ENCODE results near the gene NCS1. TPM values are rescaled to one million over a fixed set of nuclear protein-coding genes. Genes with fewer than 3 reads are reported as not detected.

Gene NCS1
- total RNA-seq, 1 experiment from 2014 or later, result 58.6 TPM

DNA sequence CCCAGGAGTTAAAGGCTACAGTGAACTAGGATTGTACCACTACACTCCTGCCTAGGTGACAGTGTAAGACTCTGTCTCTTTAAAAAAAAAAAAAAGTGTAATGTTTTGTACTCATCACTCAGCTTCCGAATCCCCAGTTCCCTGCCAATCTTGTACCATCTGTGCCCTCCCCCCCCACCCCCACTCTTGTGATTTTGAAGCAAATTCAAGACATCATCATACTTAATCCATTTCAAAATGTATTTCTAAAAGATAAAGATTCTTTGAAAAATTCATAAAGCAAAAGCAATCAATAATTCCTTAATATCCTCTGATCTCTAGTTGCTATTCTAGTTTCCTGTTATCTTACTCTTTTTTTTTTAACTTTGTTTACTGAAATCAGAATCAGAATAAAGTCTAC lies 58.4 kb downstream of the NCS1 start:
- Histone ChIP-seq H3K27me3 (replicated peaks; ENCODE audit: insufficient read depth, low read depth, low read length, poor library complexity) (no peaks in the 10 kb centered on the region), H3K4me1 (ENCODE audit: insufficient read depth, low read length, poor library complexity, severe bottlenecking) (no peaks in the 10 kb centered on the region), H3K36me3 (ENCODE audit: insufficient read depth, low read length, poor library complexity, severe bottlenecking) (peaks cover 25% of the 10 kb centered on the region), H3K9me3 (ENCODE audit: low read depth, low read length, poor library complexity, severe bottlenecking) (no peaks in the 10 kb centered on the region), H3K27ac (ENCODE audit: low read depth, low read length, poor library complexity, severe bottlenecking) (no peak overlapping the region), H3K4me3 (ENCODE audit: low read depth, low read length, poor library complexity, severe bottlenecking) (no peak overlapping the region)
- no TSS peak for BruUV-seq (replicated peaks)
- CTCF ChIA-PET, result no interaction called here
- intact Hi-C loops (cut with micrococcal nuclease; ENCODE audit: unreplicated experiment), result no loop called here
- POLR2A ChIA-PET (ENCODE audit: low non-redundant PET), result no interaction called here
- no peak for TF ChIP-seq EZH2 (IDR thresholded peaks at IDR 0.05; ENCODE audit: borderline replicate concordance, low read depth, low read length, poor library complexity, severe bottlenecking)
- TF ChIP-seq, protein P1, sequence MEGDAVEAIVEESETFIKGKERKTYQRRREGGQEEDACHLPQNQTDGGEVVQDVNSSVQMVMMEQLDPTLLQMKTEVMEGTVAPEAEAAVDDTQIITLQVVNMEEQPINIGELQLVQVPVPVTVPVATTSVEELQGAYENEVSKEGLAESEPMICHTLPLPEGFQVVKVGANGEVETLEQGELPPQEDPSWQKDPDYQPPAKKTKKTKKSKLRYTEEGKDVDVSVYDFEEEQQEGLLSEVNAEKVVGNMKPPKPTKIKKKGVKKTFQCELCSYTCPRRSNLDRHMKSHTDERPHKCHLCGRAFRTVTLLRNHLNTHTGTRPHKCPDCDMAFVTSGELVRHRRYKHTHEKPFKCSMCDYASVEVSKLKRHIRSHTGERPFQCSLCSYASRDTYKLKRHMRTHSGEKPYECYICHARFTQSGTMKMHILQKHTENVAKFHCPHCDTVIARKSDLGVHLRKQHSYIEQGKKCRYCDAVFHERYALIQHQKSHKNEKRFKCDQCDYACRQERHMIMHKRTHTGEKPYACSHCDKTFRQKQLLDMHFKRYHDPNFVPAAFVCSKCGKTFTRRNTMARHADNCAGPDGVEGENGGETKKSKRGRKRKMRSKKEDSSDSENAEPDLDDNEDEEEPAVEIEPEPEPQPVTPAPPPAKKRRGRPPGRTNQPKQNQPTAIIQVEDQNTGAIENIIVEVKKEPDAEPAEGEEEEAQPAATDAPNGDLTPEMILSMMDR (conservative IDR thresholded peaks at IDR 0.05; ENCODE audit: low read depth, low read length), result no peak
- DNase-seq (ENCODE audit: low spot score), result no peak

DNA sequence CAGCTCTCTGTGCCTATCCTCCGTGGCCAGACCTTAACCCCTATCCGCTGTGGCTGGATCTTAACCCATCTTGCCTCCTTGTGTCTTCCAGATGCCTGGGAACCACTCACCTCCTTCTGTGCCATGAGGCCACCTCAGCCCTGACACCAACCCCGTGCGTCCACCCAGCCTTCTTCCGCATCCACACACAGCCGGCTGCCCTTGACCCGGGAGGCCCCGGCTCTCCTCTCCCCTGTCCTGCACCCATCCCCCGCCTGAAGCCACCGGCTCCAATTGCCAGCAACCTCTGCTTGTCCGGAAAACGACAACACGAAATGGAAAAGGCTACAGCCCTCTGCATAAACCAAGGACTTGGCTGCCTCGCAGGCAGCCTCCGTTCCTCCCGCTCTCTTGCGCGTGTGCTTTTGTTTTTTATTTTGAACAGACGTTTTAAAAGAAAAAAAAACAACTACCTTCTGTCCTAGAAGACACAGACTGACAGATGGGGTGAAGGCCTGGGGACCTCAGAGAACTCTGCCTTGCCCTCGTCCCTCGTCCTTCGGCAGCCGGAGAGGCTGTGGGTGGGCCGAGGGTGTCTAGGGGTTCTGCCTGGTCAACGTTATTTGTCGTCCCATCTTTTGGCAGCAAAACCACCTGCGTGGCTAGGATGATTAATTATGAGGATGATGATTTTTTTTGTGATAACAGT lies 60.8 kb downstream of the NCS1 start:
- intact Hi-C loops (cut with micrococcal nuclease; ENCODE audit: unreplicated experiment), result no loop called here
- TF ChIP-seq, protein P1 (conservative IDR thresholded peaks at IDR 0.05; ENCODE audit: low read depth, low read length), result no peak
- TF ChIP-seq EZH2 (IDR thresholded peaks at IDR 0.05; ENCODE audit: borderline replicate concordance, low read depth, low read length, poor library complexity, severe bottlenecking), result no peak
- CTCF ChIA-PET, result no interaction called here
- BruUV-seq (replicated peaks), result no TSS peak
- Histone ChIP-seq H3K9me3 (ENCODE audit: low read depth, low read length, poor library complexity, severe bottlenecking) (no peaks in the 10 kb centered on the region), H3K4me3 (ENCODE audit: low read depth, low read length, poor library complexity, severe bottlenecking) (no peak overlapping the region), H3K27me3 (replicated peaks; ENCODE audit: insufficient read depth, low read depth, low read length, poor library complexity) (no peaks in the 10 kb centered on the region), H3K36me3 (ENCODE audit: insufficient read depth, low read length, poor library complexity, severe bottlenecking) (peaks cover 8% of the 10 kb centered on the region), H3K4me1 (ENCODE audit: insufficient read depth, low read length, poor library complexity, severe bottlenecking) (peaks cover 3% of the 10 kb centered on the region), H3K27ac (ENCODE audit: low read depth, low read length, poor library complexity, severe bottlenecking) (no peak overlapping the region)
- no peak for DNase-seq (ENCODE audit: low spot score)
- POLR2A ChIA-PET (ENCODE audit: low non-redundant PET), result no interaction called here

DNA sequence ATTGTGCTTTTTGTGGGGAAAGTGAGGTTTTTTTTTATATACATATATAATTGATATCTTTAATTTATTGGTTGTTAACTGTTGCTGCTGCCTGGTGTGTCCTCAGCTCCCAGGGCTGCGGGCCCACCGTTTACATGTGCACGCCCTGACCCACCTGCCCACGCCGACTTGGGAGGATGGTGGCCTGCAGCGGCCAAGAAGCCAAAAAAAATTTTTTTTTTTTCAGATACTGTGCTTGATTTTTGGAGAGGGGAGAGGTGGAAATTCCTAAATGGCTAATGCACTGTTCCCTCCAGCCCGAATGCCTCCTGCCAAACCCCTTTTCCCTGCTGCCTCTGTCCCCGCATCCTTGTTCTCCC lies 61.4 kb downstream of the NCS1 start:
- TF ChIP-seq, protein P1 (conservative IDR thresholded peaks at IDR 0.05; ENCODE audit: low read depth, low read length), result no peak
- no peak for TF ChIP-seq EZH2 (IDR thresholded peaks at IDR 0.05; ENCODE audit: borderline replicate concordance, low read depth, low read length, poor library complexity, severe bottlenecking)
- H3K4me3 ChIP-seq (ENCODE audit: low read depth, low read length, poor library complexity, severe bottlenecking), result no peak overlapping the region
- intact Hi-C loops (cut with micrococcal nuclease; ENCODE audit: unreplicated experiment), result no loop called here
- ChIA-PET CTCF (no interaction called here), POLR2A (ENCODE audit: low non-redundant PET) (no interaction called here)
- H3K9me3 ChIP-seq (ENCODE audit: low read depth, low read length, poor library complexity, severe bottlenecking), result no peaks in the 10 kb centered on the region
- no peak for DNase-seq (ENCODE audit: low spot score)
- H3K27me3 ChIP-seq (replicated peaks; ENCODE audit: insufficient read depth, low read depth, low read length, poor library complexity), result no peaks in the 10 kb centered on the region
- H3K36me3 ChIP-seq (ENCODE audit: insufficient read depth, low read length, poor library complexity, severe bottlenecking), result peaks cover 8% of the 10 kb centered on the region
- BruUV-seq (replicated peaks), result no TSS peak
- H3K4me1 ChIP-seq (ENCODE audit: insufficient read depth, low read length, poor library complexity, severe bottlenecking), result peaks cover 3% of the 10 kb centered on the region
- no peak overlapping the region for H3K27ac ChIP-seq (ENCODE audit: low read depth, low read length, poor library complexity, severe bottlenecking)
